AG20443 (cell line): ENCODE data around the gene CCDC187.
"Not testable (repeated sequence)": the region's sequence is repeated elsewhere in the genome, so short reads cannot be mapped to it uniquely, and the experiment has no call there.

Source experiments
- DNase-seq: peaks from one replicate; pipeline ENCODE4 v3.0.0; 2012; ENCODE audit warnings: low spot score, mixed read lengths

The CCDC187 gene

DNA sequence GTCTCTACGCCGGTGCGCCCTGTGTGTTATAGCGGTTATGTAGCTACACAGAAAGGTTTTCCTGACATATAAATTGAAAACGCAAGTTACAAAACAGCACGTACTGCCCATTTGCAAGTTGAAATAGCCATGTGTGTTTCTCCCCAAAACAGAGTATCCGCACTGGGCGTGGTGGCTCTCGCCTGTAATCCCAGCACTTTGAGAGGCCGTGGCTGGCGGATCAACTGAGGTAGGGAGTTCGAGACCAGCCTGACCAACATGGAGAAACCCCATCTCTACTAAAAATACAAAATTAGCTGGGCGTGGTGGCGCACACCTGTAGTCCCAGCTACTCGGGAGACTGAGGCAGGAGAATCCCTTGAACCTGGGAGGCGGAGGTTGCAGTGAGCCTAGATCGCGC lies 37.3 kb downstream of the CCDC187 start:
- not testable (repeated sequence) for DNase-seq

- no peak for DNase-seq
Observed at GRCh38 chr9:136265561-136266355, 38.1 kb downstream of the CCDC187 start.

- DNase-seq: no peak
Observed at GRCh38 chr9:136264441-136265405, 39.2 kb downstream of the CCDC187 start.

DNA sequence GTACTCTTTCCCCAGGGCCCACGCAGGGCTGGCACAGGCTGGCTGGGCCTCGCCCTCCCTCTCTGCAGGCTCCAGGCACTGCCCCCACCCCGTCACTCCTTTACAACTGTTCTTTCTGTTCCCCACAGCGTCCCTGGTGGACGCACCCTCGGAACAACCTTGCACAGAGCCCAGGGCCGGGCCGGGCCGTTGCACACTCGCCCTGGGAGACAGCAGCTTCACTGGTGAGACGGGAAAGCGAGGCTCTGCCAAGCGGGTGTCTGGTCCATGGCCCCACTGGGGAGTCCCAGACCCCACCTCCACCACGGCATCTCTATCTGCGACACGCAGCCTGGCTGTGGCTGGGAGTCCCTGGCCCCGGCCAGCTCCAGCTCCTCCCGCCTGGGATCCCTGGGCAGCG lies 39.9 kb downstream of the CCDC187 start:
- no peak for DNase-seq

GRCh38 chr9:136262671-136263178 lies 41.2 kb downstream of the CCDC187 start:
- no peak for DNase-seq

DNA sequence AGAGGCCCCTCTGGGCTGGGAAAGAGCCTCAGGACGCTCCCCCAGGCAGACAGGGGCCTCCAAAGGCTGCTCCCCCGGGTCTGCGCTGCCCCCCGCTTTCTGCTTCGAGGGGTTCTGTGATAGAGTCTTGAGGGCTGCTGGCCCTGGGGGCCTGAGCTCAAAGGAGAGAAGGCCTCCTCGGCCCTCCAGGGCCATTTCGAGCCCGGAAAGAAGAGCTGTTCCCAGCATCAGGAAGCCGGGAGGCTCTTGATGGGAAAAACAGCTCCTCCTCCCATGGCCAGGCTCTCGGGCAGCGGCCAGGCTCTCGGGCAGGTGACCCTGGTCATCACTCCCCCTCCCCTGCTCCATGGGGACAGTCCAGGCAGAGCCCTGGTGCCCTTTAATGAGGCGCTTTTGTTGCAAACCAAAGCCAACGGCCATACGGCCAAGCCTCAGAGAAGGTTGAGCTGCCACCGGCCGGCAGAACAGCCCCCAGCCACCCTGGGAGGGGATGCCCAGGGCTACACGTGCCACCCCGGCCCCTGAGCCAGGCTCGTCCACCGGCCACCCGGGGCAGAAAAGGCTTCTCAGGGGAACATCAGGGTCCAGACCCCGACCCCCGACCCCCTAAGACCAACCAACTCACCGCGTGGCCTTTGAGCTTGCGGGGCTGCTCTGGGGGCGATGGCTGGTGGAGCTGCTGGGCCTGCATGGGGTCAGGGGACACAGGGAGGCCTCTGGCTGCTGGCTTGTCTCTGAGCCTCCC lies 42.0 kb downstream of the CCDC187 start:
- DNase-seq: no peak

GRCh38 chr9:136260936-136261472 lies 42.9 kb downstream of the CCDC187 start:
- no peak for DNase-seq

GRCh38 chr9:136260521-136260920 lies 43.4 kb downstream of the CCDC187 start:
- no peak for DNase-seq

DNA sequence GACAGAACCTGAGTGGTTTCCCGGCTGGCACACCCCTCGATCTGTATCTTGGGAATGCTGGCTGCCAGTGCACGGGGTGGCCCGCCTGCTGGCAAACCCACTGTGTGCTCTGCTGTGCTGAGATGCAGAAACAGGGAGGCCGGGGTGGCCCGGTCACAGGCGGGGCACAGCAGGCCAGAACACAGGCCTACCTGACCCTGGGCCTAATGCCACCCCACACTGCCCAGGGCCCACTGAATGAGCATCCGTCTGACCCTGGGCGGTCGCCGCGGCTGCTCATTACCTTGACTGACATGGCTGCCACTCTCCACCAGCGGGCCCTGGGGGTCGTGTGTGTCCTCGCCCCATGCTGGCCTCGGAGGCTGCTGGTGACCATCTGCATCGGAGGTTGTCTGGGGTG lies 44.1 kb downstream of the CCDC187 start:
- no peak for DNase-seq

DNA sequence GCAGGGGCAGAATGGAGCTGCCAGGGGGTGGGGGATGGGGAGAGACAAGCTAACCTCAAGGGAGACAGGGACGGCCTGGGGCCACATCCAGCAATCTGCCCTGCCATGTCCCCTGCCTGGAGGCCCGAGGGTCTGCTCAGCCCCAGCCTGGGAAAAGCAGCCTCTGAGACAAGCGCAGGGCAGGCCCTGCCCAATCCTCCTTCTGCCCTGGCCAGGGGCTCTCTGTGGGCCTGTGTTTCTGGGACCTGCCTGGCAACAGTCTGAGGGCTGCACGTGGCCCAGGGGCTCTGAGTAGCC lies 44.4 kb downstream of the CCDC187 start:
- no peak for DNase-seq

DNA sequence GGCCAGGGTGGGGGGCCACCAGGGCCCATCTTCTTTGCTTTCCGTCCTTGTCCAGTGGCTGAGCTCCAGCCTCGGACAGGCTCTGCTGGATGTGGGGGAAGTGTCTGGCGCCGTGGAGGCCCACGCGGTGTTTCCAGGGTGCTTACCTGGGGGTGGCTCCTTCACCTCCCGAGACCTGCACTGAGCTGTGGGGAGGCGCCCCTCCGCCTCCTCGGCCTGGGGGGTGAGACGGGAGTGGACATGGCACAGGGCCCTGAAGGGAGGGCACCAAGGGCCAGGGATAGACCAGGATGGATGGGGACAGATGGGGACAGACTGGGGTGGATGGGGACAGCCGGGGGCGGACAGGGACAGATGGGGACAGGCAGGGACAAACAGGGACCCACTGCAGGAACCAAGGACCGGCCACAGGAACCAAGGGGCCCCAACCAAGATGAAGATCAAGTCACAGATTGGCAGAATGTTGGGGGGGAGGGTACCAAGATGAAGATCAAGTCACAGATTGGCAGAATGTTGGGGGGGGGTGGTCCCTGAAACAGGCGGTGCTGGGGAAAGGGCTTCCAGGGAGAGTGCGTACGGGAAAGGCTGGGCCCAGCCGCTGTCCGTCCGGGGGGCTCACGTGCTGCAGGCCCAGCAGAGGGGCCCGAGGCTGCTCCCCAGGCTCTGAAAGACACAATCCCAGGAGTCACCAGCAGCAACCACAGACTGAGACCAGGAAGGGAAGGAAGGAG lies 44.9 kb downstream of the CCDC187 start:
- DNase-seq: no peak

DNA sequence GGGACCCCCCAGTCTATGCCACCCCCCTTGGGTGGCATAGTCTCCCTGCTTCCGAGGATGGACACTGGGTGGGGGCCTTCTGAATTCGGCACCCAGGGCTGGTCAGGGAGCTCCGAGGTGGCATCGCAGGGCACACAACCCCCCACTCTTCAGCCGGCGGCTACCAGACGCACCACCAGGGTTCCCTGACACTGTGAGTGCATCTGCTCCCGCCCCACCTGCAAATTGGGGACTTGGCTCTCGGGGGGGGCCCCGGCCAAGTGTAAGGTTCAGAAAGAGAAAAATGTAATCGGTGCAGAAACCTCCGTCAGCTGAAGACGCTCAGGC lies 45.6 kb downstream of the CCDC187 start:
- no peak for DNase-seq

- no peak for DNase-seq
Observed at GRCh38 chr9:136257381-136258298, 46.3 kb downstream of the CCDC187 start.

- no peak for DNase-seq
Observed at GRCh38 chr9:136255896-136256890, 47.7 kb downstream of the CCDC187 start.

DNA sequence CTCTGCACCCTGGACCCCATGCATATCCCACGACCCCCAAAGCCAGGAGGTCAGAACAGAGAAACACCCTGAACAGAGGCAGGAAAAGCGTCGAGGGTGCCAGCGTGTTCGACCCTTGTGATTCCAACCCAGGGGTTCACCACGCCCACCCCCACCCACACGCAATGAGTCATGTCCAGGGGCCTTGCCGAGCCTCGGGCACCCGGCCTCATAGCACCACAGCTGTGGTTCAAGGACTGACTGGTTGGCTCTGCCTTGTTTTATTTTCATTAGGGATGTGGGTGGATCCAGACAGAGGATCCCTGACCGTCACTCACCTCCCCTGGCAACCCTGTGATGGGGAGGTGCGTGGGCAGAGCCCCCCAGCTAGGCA lies 48.7 kb downstream of the CCDC187 start:
- peak; percentile 49 for DNase-seq

- DNase-seq: peak; percentile 29
Observed at GRCh38 chr9:136254381-136255165, 49.3 kb downstream of the CCDC187 start.

DNA sequence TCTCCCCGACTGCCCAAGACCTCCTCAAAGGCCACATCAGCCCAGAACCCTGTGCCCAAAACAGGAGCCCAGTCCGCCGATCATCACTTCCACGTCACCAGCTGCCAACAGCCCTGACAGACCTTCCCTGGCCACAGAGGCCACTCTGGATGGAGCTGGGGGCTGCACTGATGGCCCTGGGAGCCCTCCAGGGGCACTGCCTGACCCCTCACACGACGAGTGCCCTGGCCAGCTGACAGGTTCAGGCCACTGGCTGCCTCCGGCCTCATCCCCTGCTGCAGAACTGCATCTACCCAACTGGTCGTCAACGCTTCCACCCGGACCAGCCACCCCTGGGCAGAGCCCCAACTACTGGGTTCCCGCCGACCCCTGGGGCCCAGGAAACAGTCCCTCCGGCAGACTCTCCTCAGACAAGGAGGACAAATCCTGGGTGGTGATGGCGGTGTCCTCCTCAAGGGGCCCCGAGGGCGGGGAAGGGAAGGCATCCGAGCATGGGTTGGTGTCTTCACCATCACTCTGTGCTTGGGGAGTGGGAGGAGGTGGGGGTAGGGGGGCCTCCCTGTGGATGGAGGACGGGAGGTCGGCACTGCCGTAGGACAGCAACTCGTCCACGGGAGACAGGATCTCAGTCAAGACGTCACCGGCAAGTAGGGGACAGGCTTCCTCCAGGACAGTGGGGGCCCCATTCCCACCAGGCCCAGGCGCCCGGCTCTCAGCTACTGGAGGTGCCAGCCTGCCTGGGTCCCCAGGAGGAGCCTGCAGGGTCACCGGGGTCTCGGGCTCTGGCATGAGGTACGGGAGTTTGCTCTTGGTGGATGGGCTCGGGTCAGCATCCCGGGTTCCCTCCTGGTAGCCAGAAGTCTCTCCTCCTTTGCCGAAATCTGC lies 50.4 kb downstream of the CCDC187 start:
- no peak for DNase-seq
